Astrocyte of the hippocampus (primary cell): ENCODE measurements around the gene C3orf22.
A peak's percentile ranks its signal among the peaks of the same experiment; 100 is the strongest.
"Not testable (repeated sequence)": the region's sequence is repeated elsewhere in the genome, so short reads cannot be mapped to it uniquely, and the experiment has no call there.

Experiments used
- DNase-seq: peaks from one replicate; pipeline ENCODE4 v3.0.0; 2011; ENCODE audit warnings: low read depth, low spot score

The C3orf22 gene

GRCh38 chr3:126558336-126559071 lies at the start of gene C3orf22:
Gene C3orf22, minus strand, starts transcription at chr3:126558932. Its CDS starts 5,542 bp downstream, at chr3:126553390.
- no peak for DNase-seq

- peak; percentile 61 for DNase-seq
These were observed 48.6 kb upstream of the C3orf22 start for GRCh38 chr3:126607214-126607908.

- no peak for DNase-seq
These were observed 47.3 kb upstream of the C3orf22 start for GRCh38 chr3:126606001-126606400.

- no peak for DNase-seq
These were observed 46.0 kb upstream of the C3orf22 start for GRCh38 chr3:126604691-126605090.

GRCh38 chr3:126599101-126599500 lies 40.4 kb upstream of the C3orf22 start:
- no peak for DNase-seq

GRCh38 chr3:126595479-126595878 lies 36.7 kb upstream of the C3orf22 start:
- DNase-seq: not testable (repeated sequence)

GRCh38 chr3:126591515-126591914 lies 32.8 kb upstream of the C3orf22 start:
- DNase-seq: not testable (repeated sequence)

- no peak for DNase-seq
These were observed 23.6 kb upstream of the C3orf22 start for GRCh38 chr3:126582311-126582710.

GRCh38 chr3:126581569-126581968 lies 22.8 kb upstream of the C3orf22 start:
- no peak for DNase-seq

- DNase-seq: no peak
These were observed 22.0 kb upstream of the C3orf22 start for GRCh38 chr3:126580746-126581145.

- no peak for DNase-seq
These were observed 20.0 kb upstream of the C3orf22 start for GRCh38 chr3:126578702-126579101.

- no peak for DNase-seq
These were observed 18.5 kb upstream of the C3orf22 start for GRCh38 chr3:126577261-126577660.

GRCh38 chr3:126573492-126574117 lies 14.9 kb upstream of the C3orf22 start:
- no peak for DNase-seq

GRCh38 chr3:126571078-126571477 lies 12.3 kb upstream of the C3orf22 start:
- DNase-seq: no peak

- no peak for DNase-seq
These were observed 11.4 kb upstream of the C3orf22 start for GRCh38 chr3:126570103-126570541.

GRCh38 chr3:126569390-126569975 lies 10.8 kb upstream of the C3orf22 start:
- DNase-seq: no peak

- DNase-seq: no peak
These were observed 10.1 kb upstream of the C3orf22 start for GRCh38 chr3:126568776-126569342.

- peak; percentile 14 for DNase-seq
These were observed 9.1 kb upstream of the C3orf22 start for GRCh38 chr3:126567696-126568438.

- DNase-seq: no peak
These were observed 4.1 kb upstream of the C3orf22 start for GRCh38 chr3:126562737-126563276.

GRCh38 chr3:126557761-126558160 lies 971 bp downstream of the C3orf22 start:
- peak; percentile 20 for DNase-seq

GRCh38 chr3:126557415-126557745 lies 1.4 kb downstream of the C3orf22 start:
- no peak for DNase-seq
